Astrocyte (in vitro differentiated cells and primary cell): Measurements from ENCODE around the gene PADI6. TPM values are rescaled to one million over a fixed set of nuclear protein-coding genes. Genes with fewer than 3 reads are reported as not detected.

Source experiments
- DNase-seq: peaks from one replicate; pipeline ENCODE4 v3.0.0-alpha.2; 2010; ENCODE audit warnings: low read depth
- FAIRE-seq: peaks from 2 replicates; lab custom pipeline; 2011; peaks lifted over from hg19 to GRCh38; lab: Jason Lieb, UNC
- H2AFZ ChIP-seq: 2 replicates; pipeline ENCODE4 v1.6.0; 2012; ENCODE audit warnings: low read depth, low read length, inconsistent platforms
- H3K27ac ChIP-seq: 2 replicates; pipeline ENCODE4 v1.5.1; 2011; ENCODE audit warnings: low read depth, low read length, inconsistent platforms
- H3K27me3 ChIP-seq: 2 replicates; pipeline ENCODE4 v1.6.0; 2011; ENCODE audit warnings: low read length, inconsistent platforms; ENCODE audit not compliant: insufficient read depth
- H3K36me3 ChIP-seq: 2 replicates; pipeline ENCODE4 v1.5.1; 2011; ENCODE audit warnings: low read length, inconsistent platforms; ENCODE audit not compliant: insufficient read depth
- H3K4me1 ChIP-seq: 2 replicates; pipeline ENCODE4 v1.5.1; 2011; ENCODE audit warnings: low read length, inconsistent platforms; ENCODE audit not compliant: insufficient read depth
- H3K4me2 ChIP-seq: 2 replicates; pipeline ENCODE4 v1.6.0; 2012; ENCODE audit warnings: low read length, inconsistent platforms
- H3K4me3 ChIP-seq: 2 replicates; pipeline ENCODE4 v1.5.1; 2011; ENCODE audit warnings: low read depth, mild to moderate bottlenecking, low read length, inconsistent platforms; ENCODE audit not compliant: insufficient read depth
- H3K79me2 ChIP-seq: 2 replicates; pipeline ENCODE4 v1.6.0; 2012; ENCODE audit warnings: mild to moderate bottlenecking, low read length, inconsistent platforms; ENCODE audit not compliant: insufficient read depth
- H3K9ac ChIP-seq: 2 replicates; pipeline ENCODE4 v1.6.0; 2012; ENCODE audit warnings: mild to moderate bottlenecking, low read length, inconsistent platforms
- H3K9me3 ChIP-seq: 2 replicates; pipeline ENCODE4 v1.5.1; 2012; ENCODE audit warnings: low read depth, mild to moderate bottlenecking, low read length, inconsistent platforms; ENCODE audit not compliant: insufficient read depth
- H4K20me1 ChIP-seq: 2 replicates; pipeline ENCODE4 v1.6.0; 2012; ENCODE audit warnings: low read length, inconsistent platforms; ENCODE audit not compliant: insufficient read depth
- H3K27ac Mint-ChIP-seq: one replicate; pipeline ENCODE4 v1.8.0; 2021; ENCODE audit warnings: mild to moderate bottlenecking, mixed read lengths; ENCODE audit not compliant: unreplicated experiment
- H3K27me3 Mint-ChIP-seq: one replicate; pipeline ENCODE4 v1.8.0; 2021; ENCODE audit warnings: low read depth, mixed read lengths; ENCODE audit not compliant: unreplicated experiment
- H3K36me3 Mint-ChIP-seq: one replicate; pipeline ENCODE4 v1.8.0; 2021; ENCODE audit warnings: low read depth, mixed read lengths; ENCODE audit not compliant: unreplicated experiment
- H3K4me1 Mint-ChIP-seq: one replicate; pipeline ENCODE4 v1.8.0; 2021; ENCODE audit warnings: low read depth, mixed read lengths; ENCODE audit not compliant: unreplicated experiment
- H3K4me3 Mint-ChIP-seq: one replicate; pipeline ENCODE4 v1.8.0; 2021; ENCODE audit warnings: mild to moderate bottlenecking, moderate library complexity, mixed read lengths; ENCODE audit not compliant: unreplicated experiment
- H3K9me3 Mint-ChIP-seq: one replicate; pipeline ENCODE4 v1.8.0; 2021; ENCODE audit warnings: mild to moderate bottlenecking, mixed read lengths; ENCODE audit not compliant: unreplicated experiment
- EZH2 ChIP-seq: IDR thresholded peaks from 2 replicates; pipeline ENCODE4 v1.6.1; 2012; ENCODE audit warnings: mild to moderate bottlenecking, low read length, inconsistent platforms; ENCODE audit not compliant: insufficient read depth
- total RNA-seq: library from RNA; stranded (reverse); gene quantifications from 2 replicates; pipeline ENCODE4 v1.2.1, GENCODE V29; 2021
- TF ChIP-seq, protein P1 (sequence below): IDR thresholded peaks from 2 replicates; pipeline ENCODE4 v1.5.1; 2011; ENCODE audit warnings: low read depth, mild to moderate bottlenecking, inconsistent platforms, low read length, moderate library complexity; ENCODE audit not compliant: insufficient read depth

Gene PADI6
- total RNA-seq, 1 donor from 2014 or later = not detected

DNA sequence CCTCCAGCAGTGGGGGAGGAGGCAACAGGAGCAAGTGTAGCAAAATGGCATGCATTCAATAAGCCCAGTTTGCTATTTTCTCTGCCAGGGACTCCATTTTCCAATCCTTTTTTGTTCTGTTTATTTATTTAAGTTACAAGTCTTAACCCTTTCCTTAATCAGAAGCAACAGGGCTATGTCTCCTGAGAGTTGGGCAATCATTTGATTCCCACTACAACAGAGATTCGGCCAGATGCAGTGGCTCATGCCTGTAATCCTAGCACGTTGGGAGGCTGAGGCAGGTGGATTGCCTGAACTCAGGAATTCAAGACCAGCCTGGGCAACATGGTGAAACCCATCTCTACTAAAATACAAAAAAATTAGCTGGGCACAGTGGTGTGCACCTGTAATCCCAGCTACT is 42.0 kb downstream of the PADI6 start:
- peaks cover 33% of the 10 kb centered on the region for H3K36me3 Mint-ChIP-seq
- H3K9me3 Mint-ChIP-seq = no peaks in the 10 kb centered on the region
- no peak overlapping the region for H3K27ac ChIP-seq
- peaks cover 76% of the 10 kb centered on the region for H4K20me1 ChIP-seq
- H3K9ac ChIP-seq = no peak overlapping the region
- no peak overlapping the region for H2AFZ ChIP-seq
- no peaks in the 10 kb centered on the region for H3K27me3 Mint-ChIP-seq
- H3K4me1 Mint-ChIP-seq = no peaks in the 10 kb centered on the region
- no peak overlapping the region for H3K4me3 ChIP-seq
- H3K4me1 ChIP-seq = no peaks in the 10 kb centered on the region
- DNase-seq (no peak), FAIRE-seq (no peak)
- no peak overlapping the region for H3K4me2 ChIP-seq
- peaks cover 70% of the 10 kb centered on the region for H3K36me3 ChIP-seq
- no peaks in the 10 kb centered on the region for H3K9me3 ChIP-seq
- no peak overlapping the region for H3K27ac Mint-ChIP-seq
- H3K4me3 Mint-ChIP-seq = no peak overlapping the region
- H3K27me3 ChIP-seq = no peaks in the 10 kb centered on the region
- TF ChIP-seq EZH2 = no peak
- TF ChIP-seq, protein P1, sequence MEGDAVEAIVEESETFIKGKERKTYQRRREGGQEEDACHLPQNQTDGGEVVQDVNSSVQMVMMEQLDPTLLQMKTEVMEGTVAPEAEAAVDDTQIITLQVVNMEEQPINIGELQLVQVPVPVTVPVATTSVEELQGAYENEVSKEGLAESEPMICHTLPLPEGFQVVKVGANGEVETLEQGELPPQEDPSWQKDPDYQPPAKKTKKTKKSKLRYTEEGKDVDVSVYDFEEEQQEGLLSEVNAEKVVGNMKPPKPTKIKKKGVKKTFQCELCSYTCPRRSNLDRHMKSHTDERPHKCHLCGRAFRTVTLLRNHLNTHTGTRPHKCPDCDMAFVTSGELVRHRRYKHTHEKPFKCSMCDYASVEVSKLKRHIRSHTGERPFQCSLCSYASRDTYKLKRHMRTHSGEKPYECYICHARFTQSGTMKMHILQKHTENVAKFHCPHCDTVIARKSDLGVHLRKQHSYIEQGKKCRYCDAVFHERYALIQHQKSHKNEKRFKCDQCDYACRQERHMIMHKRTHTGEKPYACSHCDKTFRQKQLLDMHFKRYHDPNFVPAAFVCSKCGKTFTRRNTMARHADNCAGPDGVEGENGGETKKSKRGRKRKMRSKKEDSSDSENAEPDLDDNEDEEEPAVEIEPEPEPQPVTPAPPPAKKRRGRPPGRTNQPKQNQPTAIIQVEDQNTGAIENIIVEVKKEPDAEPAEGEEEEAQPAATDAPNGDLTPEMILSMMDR = no peak
- peaks cover 28% of the 10 kb centered on the region for H3K79me2 ChIP-seq

GRCh38 chr1:17416389-17416788 is 44.4 kb downstream of the PADI6 start:
- TF ChIP-seq, protein P1 = no peak
- no peak for TF ChIP-seq EZH2
- no peak for DNase-seq
- Histone ChIP-seq H3K4me3 (no peak overlapping the region), H3K27ac (no peak overlapping the region), H3K9me3 (no peaks in the 10 kb centered on the region), H2AFZ (no peak overlapping the region), H3K36me3 (peaks cover 73% of the 10 kb centered on the region), H4K20me1 (peaks cover 68% of the 10 kb centered on the region), H3K79me2 (peaks cover 39% of the 10 kb centered on the region), H3K4me2 (no peak overlapping the region), H3K27me3 (no peaks in the 10 kb centered on the region), H3K4me1 (no peaks in the 10 kb centered on the region), H3K9ac (no peak overlapping the region)
- H3K27me3 Mint-ChIP-seq = no peaks in the 10 kb centered on the region
- H3K27ac Mint-ChIP-seq = no peak overlapping the region
- FAIRE-seq = no peak
- no peaks in the 10 kb centered on the region for H3K9me3 Mint-ChIP-seq
- H3K4me1 Mint-ChIP-seq = no peaks in the 10 kb centered on the region
- peaks cover 25% of the 10 kb centered on the region for H3K36me3 Mint-ChIP-seq
- no peak overlapping the region for H3K4me3 Mint-ChIP-seq

DNA sequence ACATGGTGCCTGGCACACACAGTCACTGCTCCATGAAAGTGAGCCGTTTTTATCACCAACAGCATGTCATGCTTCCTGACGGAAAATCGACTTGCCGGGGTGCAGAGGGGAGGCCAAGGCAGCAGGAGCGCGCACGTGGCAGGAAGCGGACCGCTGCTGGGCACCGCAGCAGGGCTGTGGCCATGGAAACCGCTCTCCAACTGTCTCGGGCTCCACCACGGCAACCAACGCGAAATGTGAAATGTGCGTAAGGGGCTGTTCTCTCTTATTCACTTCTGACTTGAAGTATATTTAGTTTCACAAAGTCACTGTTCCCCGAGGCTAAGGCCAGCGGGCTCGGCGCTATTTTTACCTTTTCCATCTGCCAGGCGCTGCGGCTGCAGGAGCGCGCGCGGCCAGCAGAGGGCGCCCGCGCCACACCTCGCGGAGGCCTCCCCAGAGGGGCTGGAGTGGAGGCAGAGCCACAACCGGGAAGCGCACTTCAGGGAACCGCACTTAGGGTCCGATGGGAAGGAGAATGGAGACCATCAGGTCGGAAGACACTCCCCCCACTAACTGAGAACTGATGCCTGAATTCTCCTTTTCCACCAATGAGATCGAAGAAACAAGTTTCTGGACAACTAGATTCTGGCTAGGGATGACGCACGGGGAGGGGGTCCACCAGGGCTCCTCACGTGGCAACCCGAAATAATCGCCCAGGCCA is 47.8 kb downstream of the PADI6 start:
- Histone ChIP-seq H3K36me3 (peaks cover 69% of the 10 kb centered on the region), H4K20me1 (peaks cover 71% of the 10 kb centered on the region)
- H3K4me3 Mint-ChIP-seq = no peak overlapping the region

More for the DNA sequence above, 47.8 kb downstream of the PADI6 start:
- Mint-ChIP-seq H3K36me3 (peaks cover 15% of the 10 kb centered on the region), H3K27ac (no peak overlapping the region), H3K4me1 (no peaks in the 10 kb centered on the region), H3K9me3 (no peaks in the 10 kb centered on the region), H3K27me3 (no peaks in the 10 kb centered on the region)
- H3K27ac ChIP-seq = no peak overlapping the region
- FAIRE-seq = no peak
- no peak overlapping the region for H2AFZ ChIP-seq
- no peak for TF ChIP-seq EZH2
- TF ChIP-seq, protein P1 = peak; percentile 91
- no peak overlapping the region for H3K9ac ChIP-seq
- no peaks in the 10 kb centered on the region for H3K27me3 ChIP-seq
- no peaks in the 10 kb centered on the region for H3K4me1 ChIP-seq
- no peak for DNase-seq
- no peak overlapping the region for H3K4me3 ChIP-seq
- H3K79me2 ChIP-seq = peaks cover 52% of the 10 kb centered on the region
- H3K9me3 ChIP-seq = no peaks in the 10 kb centered on the region
- no peak overlapping the region for H3K4me2 ChIP-seq
